ENCODE data around the gene ACOT9.
"Not testable (repeated sequence)": the region's sequence is repeated elsewhere in the genome, so short reads cannot be mapped to it uniquely, and the experiment has no call there.

Gene ACOT9

GRCh38 chrX:23673108-23673507 lies 70.0 kb downstream of the ACOT9 start:
- DNase-seq: no peak

DNA sequence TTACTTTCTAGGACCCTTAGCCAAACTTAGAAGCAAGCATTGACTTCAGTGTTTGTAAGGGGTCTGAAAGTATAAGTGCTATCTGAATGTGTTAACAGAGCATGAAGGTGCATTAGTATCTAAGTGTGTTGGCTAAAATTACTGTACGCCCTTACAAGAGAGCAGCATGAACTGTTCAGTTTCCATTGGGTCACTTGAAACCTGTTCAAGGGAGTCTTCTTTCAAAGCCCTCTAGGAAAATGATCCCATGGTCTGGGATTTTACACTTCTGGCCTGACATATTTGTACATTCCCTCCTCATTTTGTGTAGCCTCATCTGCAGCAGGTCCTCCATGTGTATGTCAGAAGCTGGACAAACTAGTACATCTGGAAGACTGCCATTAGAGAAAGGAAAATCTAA lies 72.5 kb downstream of the ACOT9 start:
- DNase-seq: no peak

GRCh38 chrX:23668335-23668734 lies 74.7 kb downstream of the ACOT9 start:
- no peak for DNase-seq

- peak; percentile 80 to 85 for DNase-seq
Measured at GRCh38 chrX:23667239-23668177, 75.6 kb downstream of the ACOT9 start, which contains the start of gene PRDX4. Gene PRDX4, plus strand, starts transcription at chrX:23667493. Its CDS starts 78 bp downstream, at chrX:23667571.

- DNase-seq: no peak
Measured at GRCh38 chrX:23666282-23666681, 76.8 kb downstream of the ACOT9 start.

- no peak for DNase-seq
Measured at GRCh38 chrX:23664496-23664895, 78.6 kb downstream of the ACOT9 start.

DNA sequence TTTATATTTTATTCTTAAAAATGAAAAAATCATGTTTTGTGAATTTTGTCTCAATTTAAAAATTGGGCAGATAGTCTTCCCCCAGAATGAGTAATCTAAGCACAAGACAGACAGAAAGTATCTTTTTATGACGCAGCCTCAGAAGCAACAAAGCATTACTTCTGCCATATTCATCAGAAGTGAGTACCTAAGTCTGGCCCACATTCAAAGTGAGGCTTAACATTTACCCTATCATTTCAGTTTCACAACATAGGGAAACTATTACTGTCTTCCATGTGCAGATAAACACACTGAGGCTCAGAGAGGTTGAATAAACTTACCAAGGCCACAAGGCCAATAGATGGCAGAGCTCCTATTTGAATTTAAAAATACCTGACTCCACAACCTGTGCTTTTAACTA lies 80.2 kb downstream of the ACOT9 start:
- DNase-seq: no peak

DNA sequence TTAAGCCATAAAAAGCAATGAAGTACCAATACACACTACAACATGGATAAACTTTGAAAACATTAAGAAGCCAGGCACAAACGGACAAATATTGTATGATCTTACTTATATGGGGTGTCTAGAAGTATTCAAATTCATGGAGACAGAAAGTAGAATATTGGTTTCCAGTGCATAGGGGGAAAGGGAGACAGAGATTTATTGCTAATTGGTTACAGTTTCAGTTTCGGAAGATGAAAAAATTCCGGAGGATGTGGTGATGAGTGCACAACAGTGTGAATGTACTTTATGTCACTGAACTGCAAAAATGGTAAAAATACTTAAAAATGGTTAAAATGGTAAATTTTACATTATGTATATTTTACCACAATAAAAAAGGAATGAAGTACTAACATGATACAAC lies 80.9 kb downstream of the ACOT9 start:
- no peak for DNase-seq

DNA sequence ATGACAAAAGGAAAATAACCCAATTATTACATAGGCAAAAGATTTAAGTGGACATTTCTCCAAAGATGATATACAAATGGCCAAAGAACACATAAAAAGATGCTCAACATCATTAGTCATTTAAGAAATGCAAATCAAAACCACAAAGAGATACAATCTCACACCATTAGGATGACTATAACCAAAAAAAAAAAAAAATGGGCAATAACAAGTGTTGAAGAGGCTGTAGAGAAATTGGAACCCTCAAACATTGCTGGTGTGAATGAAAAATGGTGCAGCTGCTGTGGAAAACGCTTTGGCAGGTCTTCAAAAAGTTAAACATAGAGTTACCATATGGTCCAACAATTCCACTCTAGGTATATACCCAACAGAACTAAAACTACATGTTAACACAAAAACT lies 81.4 kb downstream of the ACOT9 start:
- DNase-seq: no peak

- DNase-seq: no peak
Measured at GRCh38 chrX:23660766-23661132, 82.3 kb downstream of the ACOT9 start.

DNA sequence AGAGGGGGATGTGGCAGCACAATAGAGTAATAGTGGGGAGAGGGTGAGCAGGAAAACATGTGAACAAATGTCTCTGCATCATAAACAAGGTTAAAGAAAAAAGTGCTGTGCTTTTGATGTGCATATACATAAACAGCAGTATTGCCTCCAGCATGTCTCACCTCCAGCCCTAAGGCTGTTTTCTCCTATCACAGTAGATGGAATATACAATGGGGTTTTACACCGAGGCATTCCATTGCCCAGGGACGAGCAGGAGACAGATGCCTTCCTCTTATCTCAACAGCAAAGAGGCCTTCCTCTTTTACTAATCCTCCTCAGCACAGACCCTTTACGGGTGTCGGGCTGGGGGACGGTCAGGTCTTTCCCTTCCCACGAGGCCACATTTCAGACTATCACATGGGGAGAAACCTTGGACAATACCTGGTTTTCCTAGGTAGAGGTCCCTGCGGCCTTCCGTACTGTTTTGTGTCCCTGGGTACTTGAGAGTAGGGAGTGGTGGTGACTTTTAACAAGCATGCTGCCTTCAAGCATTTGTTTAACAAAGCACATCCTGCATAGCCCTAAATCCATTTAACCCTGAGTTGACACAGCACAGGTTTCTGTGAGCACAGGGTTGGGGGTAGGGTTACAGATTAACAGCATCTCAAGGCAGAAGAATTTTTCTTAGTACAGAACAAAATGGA lies 82.9 kb downstream of the ACOT9 start:
- not testable (repeated sequence) for DNase-seq

GRCh38 chrX:23659339-23659738 lies 83.7 kb downstream of the ACOT9 start:
- DNase-seq: no peak

DNA sequence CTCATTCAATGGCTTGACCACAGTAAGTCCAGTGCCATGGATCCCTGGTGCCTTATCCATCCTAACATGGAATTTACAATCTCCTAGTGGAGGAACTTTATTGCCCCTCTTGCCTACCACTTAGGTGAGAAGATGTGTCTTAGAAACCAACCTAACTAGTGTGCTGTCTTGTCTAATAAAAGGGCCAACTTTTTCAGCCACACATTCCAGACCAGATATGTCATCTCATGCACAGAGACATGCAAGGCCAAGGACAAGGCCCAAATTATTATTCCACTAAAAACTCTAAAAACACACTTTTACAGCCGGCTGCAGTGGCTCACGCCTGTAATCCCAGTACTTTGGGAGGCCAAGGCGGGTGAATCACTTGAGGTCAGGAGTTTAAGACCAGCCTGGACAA lies 86.4 kb downstream of the ACOT9 start:
- DNase-seq: no peak

- DNase-seq: no peak
Measured at GRCh38 chrX:23656091-23656490, 87.0 kb downstream of the ACOT9 start.

Data from activated T-cell treated with anti-CD3 and anti-CD28 coated beads, Interleukin-2, amount 50 U/mL, for 48 hours (primary cell).